ENCODE measurements around the gene S100A7A. TPM values are rescaled to one million over a fixed set of nuclear protein-coding genes. Genes with fewer than 3 reads are reported as not detected.
"Not testable (repeated sequence)": the region's sequence is repeated elsewhere in the genome, so short reads cannot be mapped to it uniquely, and the experiment has no call there.

S100A7A gene
- total and polyA plus RNA-seq, 2 of the 4 experiments (the other 2 are of a cell fraction): not detected

- H3K9me3 ChIP-seq (ENCODE audit: control insufficient read depth, insufficient read depth, low read length): no peaks in the 10 kb centered on the region
- no peak overlapping the region for H4K5ac ChIP-seq (ENCODE audit: low read depth, low read length)
- CTCF ChIA-PET: no interaction called here
- H2BK20ac ChIP-seq (ENCODE audit: low read depth, low read length): no peak overlapping the region
- no peaks in the 10 kb centered on the region for H3K9me1 ChIP-seq (ENCODE audit: insufficient read depth, low read length)
- TF ChIP-seq FOS (IDR thresholded peaks at IDR 0.05; ENCODE audit: low read depth, low read length) (peak; percentile 22; the same call in 1 of the 2 replicates), USF2 (IDR thresholded peaks at IDR 0.05; ENCODE audit: low read depth, low read length) (no peak)
- no peak overlapping the region for H2AK9ac ChIP-seq (replicated peaks; ENCODE audit: low read depth, low read length, poor library complexity)
- no peak overlapping the region for H3K4me2 ChIP-seq (ENCODE audit: low read depth, low read length)
- H3K4me1 ChIP-seq (ENCODE audit: control insufficient read depth, insufficient read depth, low read length): no peaks in the 10 kb centered on the region
- dilution Hi-C loops (cut with HindIII; ENCODE audit: low sequenced_read_pairs, unreplicated experiment) (no loop called here), in situ Hi-C loops (cut with MboI; ENCODE audit: low sequenced_read_pairs) (no loop called here), intact Hi-C loops (cut with micrococcal nuclease) (no loop called here)
- H3K14ac ChIP-seq (replicated peaks; ENCODE audit: low read depth, low read length): no peak overlapping the region
- peaks cover 2% of the 10 kb centered on the region for H3K27me3 ChIP-seq (ENCODE audit: control insufficient read depth, insufficient read depth, low read length)
- no CpG with 5 or more reads among the region's 1 CpG for WGBS, 2 experiments (ENCODE audit: extremely low coverage in 2 of 2, insufficient read length in 1 of 2)
- H3K9ac ChIP-seq (ENCODE audit: low read depth, low read length): no peak overlapping the region
- no peak overlapping the region for H2BK120ac ChIP-seq (ENCODE audit: low read depth, low read length)
- H4K91ac ChIP-seq (ENCODE audit: insufficient read depth, low read depth, low read length): no peak overlapping the region
- peak overlapping the region; percentile 62 for H2BK5ac ChIP-seq (ENCODE audit: low read depth, low read length, poor library complexity, severe bottlenecking)
- DNase-seq (peak; percentile 83), ATAC-seq (ENCODE audit: low read depth) (peak; percentile 93)
- H4K8ac ChIP-seq (ENCODE audit: low read depth in 2 of 2, low read length in 2 of 2): no peak overlapping the region
- no peak overlapping the region for H3K56ac ChIP-seq (ENCODE audit: extremely low read depth, insufficient read depth, low read length)
- H2BK15ac ChIP-seq (ENCODE audit: low read depth, low read length): no peak overlapping the region
- no peak overlapping the region for H3K27ac ChIP-seq (ENCODE audit: insufficient read depth, low read length)
- H3K4me3 ChIP-seq (ENCODE audit: insufficient read depth, low read depth, low read length): no peak overlapping the region
- no peak overlapping the region for H3K18ac ChIP-seq (ENCODE audit: low read depth, low read length)
- no peak overlapping the region for H3K23ac ChIP-seq (ENCODE audit: low read depth, low read length)
- H3K4ac ChIP-seq (ENCODE audit: low read depth, low read length): no peak overlapping the region
- H2AK5ac ChIP-seq (ENCODE audit: low read depth, low read length): no peak overlapping the region
- no TSS peak for BruUV-seq (replicated peaks)
- H3K79me1 ChIP-seq (ENCODE audit: low read depth in 1 of 2, low read length in 2 of 2): no peaks in the 10 kb centered on the region
- H4K20me1 ChIP-seq (ENCODE audit: insufficient read depth, low read length): no peaks in the 10 kb centered on the region
- POLR2A ChIA-PET (ENCODE audit: unreplicated experiment): no interaction called here
- peak overlapping the region; percentile 65 for H2AFZ ChIP-seq (replicated peaks; ENCODE audit: low read length, poor library complexity)
- H3K36me3 ChIP-seq (ENCODE audit: control insufficient read depth, insufficient read depth, low read length): no peaks in the 10 kb centered on the region
Measured at GRCh38 chr1:153447498-153448170, 31.3 kb downstream of the S100A7A start.

- in situ Hi-C loops (cut with MboI; ENCODE audit: low sequenced_read_pairs); H3K14ac ChIP-seq (replicated peaks; ENCODE audit: low read depth, low read length); H2BK5ac ChIP-seq (ENCODE audit: low read depth, low read length, poor library complexity, severe bottlenecking); H3K18ac ChIP-seq (ENCODE audit: low read depth, low read length); H3K4me1 ChIP-seq (ENCODE audit: control insufficient read depth, insufficient read depth, low read length); H4K91ac ChIP-seq (ENCODE audit: insufficient read depth, low read depth, low read length); POLR2A ChIA-PET (ENCODE audit: unreplicated experiment); H3K56ac ChIP-seq (ENCODE audit: extremely low read depth, insufficient read depth, low read length); DNase-seq; ATAC-seq (ENCODE audit: low read depth); H3K23ac ChIP-seq (ENCODE audit: low read depth, low read length); H3K79me1 ChIP-seq (ENCODE audit: low read depth in 1 of 2, low read length in 2 of 2); BruUV-seq (replicated peaks); H2BK120ac ChIP-seq (ENCODE audit: low read depth, low read length); intact Hi-C loops (cut with micrococcal nuclease); H2BK20ac ChIP-seq (ENCODE audit: low read depth, low read length); H3K9me3 ChIP-seq (ENCODE audit: control insufficient read depth, insufficient read depth, low read length); H3K4ac ChIP-seq (ENCODE audit: low read depth, low read length); H2BK15ac ChIP-seq (ENCODE audit: low read depth, low read length); H4K5ac ChIP-seq (ENCODE audit: low read depth, low read length); H3K4me2 ChIP-seq (ENCODE audit: low read depth, low read length); H4K20me1 ChIP-seq (ENCODE audit: insufficient read depth, low read length); H3K36me3 ChIP-seq (ENCODE audit: control insufficient read depth, insufficient read depth, low read length); H4K8ac ChIP-seq (ENCODE audit: low read depth in 2 of 2, low read length in 2 of 2); H2AK9ac ChIP-seq (replicated peaks; ENCODE audit: low read depth, low read length, poor library complexity); H2AFZ ChIP-seq (replicated peaks; ENCODE audit: low read length, poor library complexity); H3K27me3 ChIP-seq (ENCODE audit: control insufficient read depth, insufficient read depth, low read length); H3K9me1 ChIP-seq (ENCODE audit: insufficient read depth, low read length); H3K27ac ChIP-seq (ENCODE audit: insufficient read depth, low read length); H2AK5ac ChIP-seq (ENCODE audit: low read depth, low read length); H3K4me3 ChIP-seq (ENCODE audit: insufficient read depth, low read depth, low read length); H3K9ac ChIP-seq (ENCODE audit: low read depth, low read length); dilution Hi-C loops (cut with HindIII; ENCODE audit: low sequenced_read_pairs, unreplicated experiment): not testable (repeated sequence)
- no CpG with 5 or more reads among the region's 4 CpGs for WGBS, 2 experiments (ENCODE audit: extremely low coverage in 2 of 2, insufficient read length in 1 of 2)
- CTCF ChIA-PET: interaction anchor here (0.7 kb wide), 1 partner anchor 51 kb away, joined by 5 read pairs; no protein-coding TSS in a partner anchor
Measured at GRCh38 chr1:153448851-153449250, 32.5 kb downstream of the S100A7A start.

Data from IMR-90 (cell line).